22Rv1 (cell line): ENCODE measurements around the gene RFTN1.

Source experiments
- H3K27ac ChIP-seq: fragments of 450-650 bp; 2 replicates; pipeline ENCODE4 v1.5.1; 2017
- ZFX ChIP-seq: fragments of 450-650 bp; IDR thresholded peaks from 2 replicates; pipeline ENCODE4 v1.6.1; 2017; ENCODE audit warnings: antibody characterized with exemption, borderline replicate concordance
- TF ChIP-seq, protein P1 (sequence below): fragments of 450-650 bp; IDR thresholded peaks from 2 replicates; pipeline ENCODE4 v1.5.1; 2017; ENCODE audit warnings: mild to moderate bottlenecking

RFTN1 gene

DNA sequence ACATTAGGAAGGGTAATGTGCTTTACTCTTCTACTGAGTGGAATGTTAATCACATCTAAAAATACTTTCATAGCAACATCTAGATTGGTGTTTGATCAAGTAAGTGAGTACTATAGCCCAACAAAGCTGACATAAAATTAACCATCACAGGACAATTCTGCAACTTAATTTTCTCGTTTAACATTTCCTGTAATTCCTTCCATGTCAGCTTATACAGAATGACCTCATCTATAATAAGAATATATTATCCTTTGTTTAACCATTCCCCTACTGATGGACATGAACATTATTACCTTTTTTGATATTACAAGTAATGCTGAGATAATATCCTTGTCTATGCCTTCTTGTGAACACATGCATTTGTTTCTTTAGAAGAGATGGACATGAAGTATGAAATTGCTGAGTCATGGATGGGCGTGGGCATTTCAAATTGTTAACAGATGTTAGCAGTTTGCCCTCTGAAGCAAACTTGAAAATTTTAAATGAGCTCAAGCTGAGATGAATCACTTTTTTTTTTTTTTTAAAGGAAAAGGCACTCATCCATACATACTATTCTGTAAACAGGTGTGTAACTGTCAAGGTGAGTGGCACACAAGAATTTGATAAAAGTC lies 163.4 kb downstream of the RFTN1 start:
- H3K27ac ChIP-seq = no peak overlapping the region
- TF ChIP-seq, protein P1, sequence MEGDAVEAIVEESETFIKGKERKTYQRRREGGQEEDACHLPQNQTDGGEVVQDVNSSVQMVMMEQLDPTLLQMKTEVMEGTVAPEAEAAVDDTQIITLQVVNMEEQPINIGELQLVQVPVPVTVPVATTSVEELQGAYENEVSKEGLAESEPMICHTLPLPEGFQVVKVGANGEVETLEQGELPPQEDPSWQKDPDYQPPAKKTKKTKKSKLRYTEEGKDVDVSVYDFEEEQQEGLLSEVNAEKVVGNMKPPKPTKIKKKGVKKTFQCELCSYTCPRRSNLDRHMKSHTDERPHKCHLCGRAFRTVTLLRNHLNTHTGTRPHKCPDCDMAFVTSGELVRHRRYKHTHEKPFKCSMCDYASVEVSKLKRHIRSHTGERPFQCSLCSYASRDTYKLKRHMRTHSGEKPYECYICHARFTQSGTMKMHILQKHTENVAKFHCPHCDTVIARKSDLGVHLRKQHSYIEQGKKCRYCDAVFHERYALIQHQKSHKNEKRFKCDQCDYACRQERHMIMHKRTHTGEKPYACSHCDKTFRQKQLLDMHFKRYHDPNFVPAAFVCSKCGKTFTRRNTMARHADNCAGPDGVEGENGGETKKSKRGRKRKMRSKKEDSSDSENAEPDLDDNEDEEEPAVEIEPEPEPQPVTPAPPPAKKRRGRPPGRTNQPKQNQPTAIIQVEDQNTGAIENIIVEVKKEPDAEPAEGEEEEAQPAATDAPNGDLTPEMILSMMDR = no peak

DNA sequence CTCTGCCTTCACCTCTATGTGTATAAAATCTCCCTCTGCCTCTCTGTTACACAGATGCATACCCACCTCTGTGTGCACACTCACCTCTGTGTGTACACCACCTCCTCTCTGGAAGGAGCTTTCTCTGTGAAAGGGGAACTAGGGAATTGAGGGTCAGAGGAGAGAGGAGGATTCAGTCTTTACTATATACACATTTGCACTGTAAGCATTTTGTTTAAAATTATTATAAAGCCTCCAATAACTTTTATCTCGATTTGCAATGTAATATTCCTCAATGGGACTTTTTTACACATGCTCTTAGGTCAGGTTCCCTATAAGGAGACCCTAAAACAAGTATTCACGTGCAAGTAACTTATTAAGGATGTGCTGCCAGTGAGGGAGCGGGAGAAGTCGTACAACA lies 166.0 kb downstream of the RFTN1 start:
- no peak overlapping the region for H3K27ac ChIP-seq
- TF ChIP-seq ZFX = no peak
- TF ChIP-seq, protein P1 = no peak

- no peak overlapping the region for H3K27ac ChIP-seq
Observed at GRCh38 chr3:16346413-16347081, 167.0 kb downstream of the RFTN1 start.

GRCh38 chr3:16343101-16343500 lies 170.4 kb downstream of the RFTN1 start:
- no peak overlapping the region for H3K27ac ChIP-seq
- TF ChIP-seq, protein P1 = no peak
- no peak for TF ChIP-seq ZFX

More at GRCh38 chr3:16346413-16347081, 167.0 kb downstream of the RFTN1 start:
- TF ChIP-seq, protein P1 = no peak
- no peak for TF ChIP-seq ZFX

DNA sequence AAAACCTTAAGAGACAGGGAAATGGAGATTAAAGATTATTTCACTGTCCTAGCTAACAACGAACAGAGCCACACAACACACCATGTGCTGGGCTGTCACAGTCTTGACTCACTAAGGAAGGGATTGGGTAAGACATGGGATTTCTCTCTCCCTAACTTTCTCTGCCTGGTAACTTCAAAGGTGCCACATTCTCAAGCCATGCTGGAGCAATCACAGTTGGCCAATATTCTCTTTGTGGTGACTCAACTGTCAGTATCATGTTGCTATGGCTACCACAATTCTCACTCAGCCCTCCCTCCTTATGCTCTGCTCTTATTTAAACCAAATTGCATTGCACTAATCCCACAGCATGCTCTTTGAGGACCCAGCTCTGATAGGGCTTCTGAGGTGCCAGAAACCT lies 174.5 kb downstream of the RFTN1 start:
- TF ChIP-seq, protein P1 = no peak
- no peak for TF ChIP-seq ZFX
- no peak overlapping the region for H3K27ac ChIP-seq

DNA sequence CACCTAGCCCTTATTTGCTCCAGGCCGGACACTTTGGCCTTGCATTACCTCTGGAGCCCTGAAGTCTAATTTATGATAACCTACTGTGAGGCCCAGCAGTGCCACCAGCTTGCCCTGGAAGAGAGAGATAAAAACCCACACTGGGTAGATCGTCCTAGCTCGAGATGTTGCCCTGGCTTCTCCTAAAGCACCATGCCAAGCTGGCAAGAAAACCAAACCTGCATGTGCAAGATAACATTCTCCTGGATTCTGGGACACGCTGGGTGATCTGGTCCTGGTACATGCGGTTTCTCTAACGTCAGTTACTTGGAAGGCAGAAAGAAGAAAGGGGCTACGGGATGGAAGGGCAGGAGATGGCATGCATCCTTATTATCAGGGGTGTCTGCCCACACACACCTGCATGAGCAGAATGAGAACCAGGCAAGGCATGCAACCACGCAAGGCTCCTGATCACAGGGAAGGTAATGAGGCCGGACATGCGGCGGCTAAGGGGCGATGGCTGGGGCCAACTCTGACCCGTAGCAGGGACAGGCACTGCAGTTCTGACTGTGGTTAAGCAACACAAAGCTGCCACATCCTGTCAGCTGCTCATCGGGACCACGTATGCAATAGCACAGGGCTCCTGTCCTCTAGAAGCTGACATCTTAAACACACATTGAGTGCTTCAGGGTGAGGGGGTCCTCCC lies 175.5 kb downstream of the RFTN1 start:
- H3K27ac ChIP-seq = no peak overlapping the region
- no peak for TF ChIP-seq ZFX
- TF ChIP-seq, protein P1 = no peak

GRCh38 chr3:16336825-16337224 lies 176.7 kb downstream of the RFTN1 start:
- no peak overlapping the region for H3K27ac ChIP-seq
- TF ChIP-seq, protein P1 = no peak
- no peak for TF ChIP-seq ZFX
